Ovary (tissue), 9 donors: ENCODE results near the gene NDUFA13. TPM values are rescaled to one million over a fixed set of nuclear protein-coding genes. Genes with fewer than 3 reads are reported as not detected.

ENCODE experiments used
- DNase-seq, 5 donors: peaks; one replicate each; pipeline ENCODE4 v3.0.0-alpha.2; 2019 to 2020
- H3K27ac ChIP-seq, 2 donors: fragments of 200-600 bp; one replicate each; pipeline versions ENCODE4 v1.5.1 to v1.8.0; 2019 to 2022
- H3K27me3 ChIP-seq: fragments of 200-600 bp; one replicate; pipeline ENCODE4 v1.8.0; 2022
- H3K36me3 ChIP-seq: fragments of 200-600 bp; sonication (generic); one replicate; pipeline ENCODE4 v1.5.1; 2019
- H3K4me1 ChIP-seq: one replicate; pipeline ENCODE4 v1.8.1; 2013; ENCODE audit warnings: mild to moderate bottlenecking, moderate library complexity; ENCODE audit not compliant: insufficient read depth
- H3K4me3 ChIP-seq: fragments of 200-600 bp; sonication (generic); one replicate; pipeline ENCODE4 v1.5.1; 2017
- H3K9me3 ChIP-seq, 2 donors: fragments of 200-600 bp in 1 of 2; sonication (generic) in 1 of 2; one replicate each; pipeline versions ENCODE4 v1.5.1 to v1.8.1; 2013 to 2019; ENCODE audit warnings: mild to moderate bottlenecking in 1 of 2, moderate library complexity in 1 of 2
- CTCF ChIP-seq, 3 donors: fragments of 450-650 bp in 2 of 3; fragments of 200-600 bp in 1 of 3; IDR thresholded peaks; one replicate each; pipeline versions ENCODE4 v1.5.1 to v1.8.0; 2016 to 2022; ENCODE audit warnings: antibody characterized with exemption in 3 of 3, mild to moderate bottlenecking in 1 of 3
- EP300 ChIP-seq: sonication (generic); formaldehyde crosslinking; IDR thresholded peaks from one replicate; pipeline ENCODE4 v1.6.1; 2017; ENCODE audit warnings: antibody characterized with exemption
- POLR2A ChIP-seq: fragments of 450-650 bp; IDR thresholded peaks from one replicate; pipeline ENCODE4 v1.6.1; 2017; ENCODE audit warnings: antibody characterized with exemption, mild to moderate bottlenecking, moderate library complexity
- WGBS, 3 donors: extraction: QIAGEN DNeasy Blood & Tissue Kit in 1 of 3; methylation state at CpG; one replicate each; pipeline versions ENCODE4 v1.1.5 to v1.1.7; 2013 to 2017; 5-methylcytosine and 5-hydroxymethylcytosine counted together
- intact Hi-C, 4 donors: fragments of 100-400 bp; cut with DNase I; formaldehyde crosslinking; loops; one replicate each; pipeline versions ENCODE4 v1.11.0 to v1.15.1; 2022 to 2023
- polyA plus RNA-seq, 2 donors: library from polyadenylated mRNA; stranded (reverse); fragments of 200-250 nt in 1 of 2; fragments of 350-450 nt in 1 of 2; fragmentation: Illumina TruSeq in 1 of 2; extraction: RNeasy Lipid Tissue Mini Kit (QIAGEN cat#74804) in 1 of 2; gene quantifications; one replicate each; pipeline ENCODE4 v1.2.3, GENCODE V29; 2013 to 2014
- total RNA-seq, 7 donors: library from RNA; depleted of rRNA in 2 of 7; stranded (reverse); fragments of >200 nt in 2 of 7; fragmentation: NEBNext Ultra II Directional in 3 of 7; extraction: Animal tissue kit (Norgen Biotek cat#: 25700) in 3 of 7; gene quantifications; one replicate each; pipeline versions ENCODE4 v1.1.0 to v1.2.4, GENCODE V29; 2016 to 2023
- donor health status: DM: no; HTN: no; CAD: no; lungs with moderate emphysema.
- donor health status: DM: no; HTN: no; CAD: no.
- donor health status: Bipolar disorder and iron deficiency.
- donor health status: DM: yes; HTN: yes; CAD: no.
- donor health status: DM: no; HTN: no; CAD: no.
- donor health status: DM: yes; HTN: yes; CAD: no.

The NDUFA13 gene
- total and polyA plus RNA-seq, 9 donors, result 33.5 to 291 (median 202) TPM

GRCh38 chr19:19567391-19567790, 51.4 kb downstream of the NDUFA13 start:
- intact Hi-C loops, result no loop called here
- TF ChIP-seq POLR2A, result no peak
- no peak for TF ChIP-seq EP300
- no peak for TF ChIP-seq CTCF (IDR thresholded peaks at IDR 0.05)
- no peak overlapping the region for H3K4me3 ChIP-seq
- WGBS, 3 donors, result 79 to 87% (median 86%) methylated on average over 3 of the region's 3 CpGs
- H3K9me3 ChIP-seq, result no peaks in the 10 kb centered on the region
- H3K4me1 ChIP-seq, result no peaks in the 10 kb centered on the region
- H3K27ac ChIP-seq, result no peak overlapping the region
- no peak for DNase-seq
- H3K27me3 ChIP-seq, result no peaks in the 10 kb centered on the region
- no peaks in the 10 kb centered on the region for H3K36me3 ChIP-seq

DNA sequence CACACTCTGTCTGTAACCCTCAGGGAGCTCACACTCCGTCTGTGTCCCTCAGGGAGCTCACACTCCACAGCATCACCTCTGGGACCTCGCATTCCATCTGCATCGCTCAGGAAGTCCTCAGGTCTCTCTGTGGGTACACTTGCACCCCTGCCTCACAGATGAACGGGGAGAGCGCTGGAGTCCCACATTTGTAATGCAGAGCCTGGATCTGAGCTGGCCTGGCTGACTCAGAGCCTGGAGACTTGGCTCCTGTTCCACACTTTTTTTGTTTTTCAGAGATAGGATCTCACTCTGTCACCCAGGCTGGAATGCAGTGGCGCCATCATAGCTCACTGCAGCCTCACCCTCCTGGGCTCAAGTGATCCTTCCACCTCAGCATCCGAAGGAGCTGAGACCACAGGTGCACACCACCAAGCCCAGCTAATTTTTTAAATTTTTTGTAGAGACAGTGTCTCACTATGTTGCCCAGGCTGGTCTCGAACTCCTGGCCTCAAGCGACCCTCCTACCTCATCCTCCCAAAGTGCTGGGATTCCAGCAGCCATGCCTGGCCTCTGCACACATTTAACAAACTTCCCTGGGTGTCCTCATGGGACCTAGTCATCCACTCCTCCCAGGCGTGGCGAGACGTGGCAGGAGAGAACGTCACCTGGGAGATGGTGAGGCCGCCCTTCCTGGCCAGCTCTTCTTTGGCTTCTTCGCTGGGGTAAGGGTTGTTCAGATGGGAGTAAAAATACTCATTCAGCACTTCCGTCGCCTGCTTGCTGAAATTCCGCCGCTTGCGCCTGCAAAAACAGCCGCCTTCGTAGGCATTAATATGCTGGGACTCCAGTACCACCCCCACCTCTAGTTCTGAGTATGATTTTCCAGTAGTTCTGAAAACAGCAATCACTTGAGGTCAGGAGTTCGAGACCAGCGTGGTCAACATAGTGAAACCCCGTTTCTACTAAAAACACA, 53.1 kb downstream of the NDUFA13 start:
- no peaks in the 10 kb centered on the region for H3K36me3 ChIP-seq
- no peak overlapping the region for H3K27ac ChIP-seq
- 94% methylated on average over 25 of the region's 25 CpGs for WGBS, 3 donors
- H3K27me3 ChIP-seq, result no peaks in the 10 kb centered on the region
- H3K4me1 ChIP-seq, result no peaks in the 10 kb centered on the region
- TF ChIP-seq EP300 (no peak), CTCF (IDR thresholded peaks at IDR 0.05) (no peak), POLR2A (no peak)
- DNase-seq, result no peak
- H3K4me3 ChIP-seq, result no peak overlapping the region
- intact Hi-C loops, result no loop called here
- H3K9me3 ChIP-seq, result no peaks in the 10 kb centered on the region

DNA sequence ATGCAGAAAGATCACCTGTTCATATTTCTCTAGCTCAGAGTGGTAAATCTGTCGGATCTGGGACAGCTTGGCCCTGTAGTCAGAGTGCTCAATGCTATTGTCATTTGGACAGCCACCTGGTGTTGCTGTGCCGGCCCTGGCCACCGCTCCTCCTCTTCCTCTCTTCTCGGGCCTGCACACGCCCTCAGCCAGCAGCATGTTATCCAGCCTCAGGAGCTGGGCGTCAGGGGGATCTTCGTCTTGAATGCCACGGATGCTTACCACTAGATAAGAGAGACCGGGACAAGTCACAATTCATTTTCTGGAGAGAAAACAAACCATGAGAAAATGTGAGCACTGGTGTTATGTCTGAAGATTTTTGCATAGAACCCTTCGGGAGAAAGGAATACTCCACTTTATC, 54.5 kb downstream of the NDUFA13 start:
- H3K27me3 ChIP-seq, result no peaks in the 10 kb centered on the region
- no peaks in the 10 kb centered on the region for H3K4me1 ChIP-seq
- no peak for TF ChIP-seq POLR2A
- no peak for TF ChIP-seq EP300
- TF ChIP-seq CTCF (IDR thresholded peaks at IDR 0.05), result no peak
- no peak overlapping the region for H3K4me3 ChIP-seq
- H3K36me3 ChIP-seq, result no peaks in the 10 kb centered on the region
- no peak for DNase-seq
- intact Hi-C loops, result no loop called here
- H3K27ac ChIP-seq, result no peak overlapping the region
- 77 to 80% (median 79%) methylated on average over 10 of the region's 10 CpGs for WGBS, 3 donors
- H3K9me3 ChIP-seq, result no peaks in the 10 kb centered on the region

DNA sequence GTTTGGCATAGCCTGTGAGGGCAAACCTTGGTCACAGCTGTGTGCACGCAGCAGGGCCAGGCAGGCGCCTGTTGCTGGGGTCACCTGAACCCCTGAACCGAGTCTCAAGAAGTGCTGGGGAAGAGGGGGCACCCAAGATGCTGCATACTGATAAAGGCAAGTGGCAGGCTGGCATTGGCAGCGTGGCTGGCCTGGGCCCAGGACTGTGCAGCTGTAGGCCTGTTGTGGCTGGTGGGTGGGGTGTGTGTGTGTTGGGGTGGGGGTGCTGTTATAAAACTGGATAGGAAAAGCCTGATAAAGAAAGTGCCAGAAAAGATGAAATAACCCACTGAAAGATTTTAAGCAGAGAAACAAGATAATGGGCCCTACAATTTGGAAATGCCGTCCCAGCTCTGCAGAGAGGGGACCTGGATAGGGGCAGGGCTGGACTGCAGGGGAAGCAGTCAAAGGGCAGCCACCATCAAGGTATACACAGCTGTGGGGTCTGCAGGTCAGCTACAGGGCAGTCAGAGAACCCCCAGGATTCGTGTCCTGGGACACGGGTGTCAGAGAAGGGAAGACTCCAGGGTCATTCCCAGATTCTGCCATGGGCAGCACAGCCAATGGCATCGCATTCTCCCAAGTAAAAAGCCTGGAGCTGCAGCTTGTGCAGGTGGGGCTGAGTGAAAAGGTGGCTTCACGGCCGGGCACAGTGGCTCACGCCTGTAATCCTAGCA, 55.2 kb downstream of the NDUFA13 start:
- H3K36me3 ChIP-seq, result no peaks in the 10 kb centered on the region
- TF ChIP-seq POLR2A (no peak), EP300 (no peak), CTCF (IDR thresholded peaks at IDR 0.05) (no peak)
- DNase-seq, result no peak
- H3K4me3 ChIP-seq, result no peak overlapping the region
- H3K27me3 ChIP-seq, result no peaks in the 10 kb centered on the region
- intact Hi-C loops, result no loop called here
- 90 to 93% (median 90%) methylated on average over 11 of the region's 11 CpGs for WGBS, 3 donors
- H3K4me1 ChIP-seq, result no peaks in the 10 kb centered on the region
- no peaks in the 10 kb centered on the region for H3K9me3 ChIP-seq
- no peak overlapping the region for H3K27ac ChIP-seq
